Small intestine (tissue), 7 donors: ENCODE results near the gene SH3BP5. TPM values are rescaled to one million over a fixed set of nuclear protein-coding genes. Genes with fewer than 3 reads are reported as not detected.

Experiments
- DNase-seq, 2 donors: peaks; one replicate each; pipeline versions ENCODE4 v3.0.0 to v3.0.0-alpha.2; 2013
- FAIRE-seq: peaks from 2 replicates; lab custom pipeline; 2012; peaks lifted over from hg19 to GRCh38; lab: Jason Lieb, UNC
- H3K27ac ChIP-seq, 3 donors: one replicate each; pipeline ENCODE4 v1.5.1; 2013; ENCODE audit warnings: low read length in 2 of 3, mild to moderate bottlenecking in 2 of 3, control low read depth in 1 of 3, inconsistent platforms in 1 of 3, low read depth in 1 of 3, moderate library complexity in 1 of 3
- H3K27me3 ChIP-seq, 3 donors: one replicate each; pipeline ENCODE4 v1.6.1; 2013; ENCODE audit warnings: low read length in 3 of 3, inconsistent platforms in 1 of 3; ENCODE audit not compliant: control insufficient read depth in 3 of 3, insufficient read depth in 3 of 3
- H3K36me3 ChIP-seq, 3 donors: one replicate each; pipeline ENCODE4 v1.6.1; 2013; ENCODE audit warnings: low read length in 3 of 3, inconsistent platforms in 1 of 3, low read depth in 1 of 3, mild to moderate bottlenecking in 1 of 3, moderate library complexity in 1 of 3; ENCODE audit not compliant: control insufficient read depth in 3 of 3, insufficient read depth in 2 of 3
- H3K4me1 ChIP-seq, 3 donors: one replicate each; pipeline ENCODE4 v1.6.1; 2013; ENCODE audit warnings: low read length in 2 of 3, inconsistent platforms in 1 of 3, low read depth in 1 of 3, mild to moderate bottlenecking in 1 of 3, moderate library complexity in 1 of 3; ENCODE audit not compliant: control insufficient read depth in 3 of 3, insufficient read depth in 2 of 3
- H3K4me3 ChIP-seq, 3 donors: one replicate each; pipeline ENCODE4 v1.5.1; 2013; ENCODE audit warnings: low read length in 3 of 3, control low read depth in 1 of 3, inconsistent platforms in 1 of 3, low read depth in 1 of 3, mild to moderate bottlenecking in 1 of 3, moderate library complexity in 1 of 3
- H3K9me3 ChIP-seq, 2 donors: one replicate each; pipeline ENCODE4 v1.6.1; 2013; ENCODE audit warnings: low read depth in 1 of 2, low read length in 1 of 2; ENCODE audit not compliant: control insufficient read depth in 2 of 2, insufficient read depth in 1 of 2
- WGBS, 3 donors: extraction: QIAGEN DNeasy Blood & Tissue Kit; methylation state at CpG; one replicate each; pipeline ENCODE4 v1.1.7; 2013; 5-methylcytosine and 5-hydroxymethylcytosine counted together
- polyA plus RNA-seq, 4 donors: library from polyadenylated mRNA; stranded (reverse) in 3 of 4; unstranded in 1 of 4; fragments of 200-250 nt in 3 of 4; fragments of 120-200 nt in 1 of 4; gene quantifications; one replicate each; pipeline versions ENCODE4 v1.2.1 to v1.2.3, GENCODE V29; 2013
- donor health status: healthy with polysubstance abuse.
- donor health status: control.
- donor health status: control.
- donor health status: Bipolar disorder and iron deficiency.
- donor health status: healthy.

SH3BP5 gene
- polyA plus RNA-seq, 4 donors, result 4.9 to 24.0 (median 10.1) TPM

DNA sequence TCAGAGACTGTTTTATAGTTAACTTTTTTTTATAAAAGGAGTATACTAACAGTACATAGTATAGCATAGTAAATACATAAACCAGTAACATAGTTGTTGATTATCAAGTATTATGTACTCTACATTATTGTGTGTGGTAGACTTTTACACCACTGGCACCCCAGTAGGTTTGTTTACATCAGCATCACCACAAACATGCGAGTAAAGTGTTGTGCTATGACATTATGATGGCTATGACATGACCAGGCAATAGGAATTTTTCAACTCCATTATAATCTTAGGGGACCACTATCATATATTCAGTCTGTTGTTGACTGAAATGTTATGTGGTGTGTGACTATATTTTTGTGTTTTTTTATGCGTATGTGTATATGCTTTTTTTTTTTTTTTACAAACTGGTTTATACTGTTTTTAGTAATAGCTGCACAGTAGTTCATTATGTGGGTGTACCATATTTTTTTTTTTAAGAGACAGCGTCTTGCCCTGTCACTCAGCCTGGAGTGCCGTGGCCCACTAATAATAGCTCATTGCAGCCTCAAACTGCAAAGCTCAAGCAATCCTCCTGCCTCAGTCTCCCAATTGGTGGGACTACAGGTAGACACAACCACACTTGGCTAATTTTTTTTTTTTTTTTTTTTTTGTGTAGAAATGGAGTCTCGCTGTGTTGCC is 124.4 kb downstream of the SH3BP5 start:
- DNase-seq, result no peak
- Histone ChIP-seq H3K4me1 (peaks cover 0 to 6% (median 6%) of the 10 kb centered on the region in 3 donors), H3K27me3 (no peaks in the 10 kb centered on the region), H3K4me3 (peak overlapping the region in 2 of 3 donors; percentile 15 to 78), H3K27ac (no peak overlapping the region), H3K36me3 (peaks cover 0 to 16% (median 0%) of the 10 kb centered on the region in 3 donors), H3K9me3 (no peaks in the 10 kb centered on the region)
- FAIRE-seq, result no peak
- 60 to 70% (median 66%) methylated on average over 5 of the region's 5 CpGs for WGBS, 3 donors

DNA sequence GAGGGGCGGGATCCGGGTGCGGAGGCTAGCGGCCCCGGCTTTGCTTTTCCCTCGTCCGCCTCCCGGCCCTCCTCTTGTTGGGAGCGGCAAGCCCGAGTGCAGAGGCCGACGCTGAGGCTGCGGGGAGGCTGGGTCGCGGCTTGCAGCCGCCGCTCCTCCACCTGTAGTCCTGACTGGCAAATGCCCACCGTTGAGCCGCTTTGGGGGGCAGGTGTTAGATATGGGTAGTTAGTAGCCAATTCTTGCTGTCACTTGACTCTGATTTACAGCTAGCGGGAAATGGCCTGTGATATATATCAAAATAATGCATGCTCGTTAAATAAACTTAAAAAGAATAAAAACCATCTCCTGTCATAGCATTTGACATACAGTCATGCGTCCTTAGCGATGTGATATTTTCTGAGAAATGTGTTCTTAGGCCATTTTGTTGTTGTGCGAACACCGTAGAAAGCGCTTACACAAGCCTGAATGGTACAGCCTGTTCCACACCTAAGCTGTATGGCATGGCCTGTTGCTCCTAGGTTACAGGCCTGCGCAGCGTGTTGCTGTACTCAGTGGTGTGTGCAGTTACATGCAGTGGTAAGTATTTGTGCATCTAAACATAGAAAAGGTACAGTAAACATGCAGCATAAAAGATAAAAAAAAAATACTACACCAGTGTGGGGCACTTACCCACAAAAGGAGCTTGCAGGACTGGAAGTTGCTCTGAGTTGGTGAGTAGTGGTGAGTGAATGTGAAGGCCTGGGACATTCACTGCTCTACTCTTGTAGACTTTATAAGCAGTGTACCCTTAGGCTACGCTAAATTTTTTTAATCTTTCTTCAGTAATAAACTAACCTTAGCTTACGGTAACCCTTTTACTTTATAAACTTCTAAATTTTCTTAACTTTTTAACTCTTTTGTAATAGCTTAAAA is 125.5 kb downstream of the SH3BP5 start:
- Histone ChIP-seq H3K4me3 (peak overlapping the region; percentile 78 to 97 (median 95)), H3K9me3 (no peaks in the 10 kb centered on the region), H3K4me1 (peaks cover 0 to 6% (median 6%) of the 10 kb centered on the region in 3 donors), H3K36me3 (peaks cover 0 to 16% (median 0%) of the 10 kb centered on the region in 3 donors), H3K27ac (peak overlapping the region; percentile 92 to 98 (median 97)), H3K27me3 (no peaks in the 10 kb centered on the region)
- DNase-seq, result peak; percentile 66 to 67
- no peak for FAIRE-seq
- WGBS, 3 donors, result 1 to 4% (median 4%) methylated on average over 22 to 30 of the region's 30 CpGs

DNA sequence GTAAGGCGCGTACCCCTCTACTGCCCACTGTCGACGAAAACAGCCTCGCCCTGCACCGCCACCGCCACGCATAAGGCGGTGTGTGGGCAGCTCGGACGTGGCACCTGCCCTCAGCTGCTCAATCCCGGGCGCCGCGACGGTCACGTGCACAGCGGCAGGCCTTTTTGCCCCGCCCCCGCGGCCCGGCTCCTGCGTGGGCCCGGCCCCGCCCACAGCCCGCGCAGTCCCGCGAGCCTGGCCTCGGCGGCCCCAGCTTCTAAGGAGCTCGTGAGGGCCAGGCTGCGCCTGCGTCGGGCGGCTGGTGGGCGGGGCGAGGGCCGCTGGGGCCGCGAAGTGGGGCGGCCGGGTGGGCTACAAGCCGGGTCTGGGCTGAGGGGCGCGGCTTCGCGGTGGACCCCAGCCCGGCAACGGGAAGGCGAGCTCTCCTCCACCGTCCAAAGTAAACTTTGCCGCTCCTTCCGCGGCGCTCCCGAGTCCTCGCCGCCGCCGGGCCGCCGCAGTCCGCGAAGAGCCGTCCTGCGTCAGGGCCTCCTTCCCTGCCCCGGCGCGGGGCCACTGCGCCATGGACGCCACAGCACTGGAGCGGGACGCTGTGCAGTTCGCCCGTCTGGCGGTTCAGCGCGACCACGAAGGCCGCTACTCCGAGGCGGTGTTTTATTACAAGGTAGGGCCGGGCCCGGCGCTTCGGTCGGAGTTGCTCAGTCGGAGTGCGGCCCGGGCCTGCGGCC is 126.3 kb downstream of the SH3BP5 start, which contains the start of gene CAPN7:
TSS of gene CAPN7 (plus strand) at position 313 of the 728 bp plus-strand sequence. CDS start at position 563, 250 bp downstream.
- peak within 1 kb of the TSS; percentile 92 to 98 (median 97) for H3K27ac ChIP-seq
- H3K27me3 ChIP-seq, result no peaks in the 10 kb centered on the region
- no peak for FAIRE-seq
- 0 to 1% (median 0%) methylated on average over 59 to 92 of the region's 92 CpGs for WGBS, 3 donors
- H3K9me3 ChIP-seq, result no peaks in the 10 kb centered on the region
- DNase-seq, result peak; percentile 96 to 98
- peaks cover 0 to 13% (median 0%) of the 10 kb centered on the region in 3 donors for H3K36me3 ChIP-seq
- H3K4me1 ChIP-seq, result peaks cover 0 to 6% (median 6%) of the 10 kb centered on the region in 3 donors
- peak within 1 kb of the TSS; percentile 78 to 97 (median 95) for H3K4me3 ChIP-seq

DNA sequence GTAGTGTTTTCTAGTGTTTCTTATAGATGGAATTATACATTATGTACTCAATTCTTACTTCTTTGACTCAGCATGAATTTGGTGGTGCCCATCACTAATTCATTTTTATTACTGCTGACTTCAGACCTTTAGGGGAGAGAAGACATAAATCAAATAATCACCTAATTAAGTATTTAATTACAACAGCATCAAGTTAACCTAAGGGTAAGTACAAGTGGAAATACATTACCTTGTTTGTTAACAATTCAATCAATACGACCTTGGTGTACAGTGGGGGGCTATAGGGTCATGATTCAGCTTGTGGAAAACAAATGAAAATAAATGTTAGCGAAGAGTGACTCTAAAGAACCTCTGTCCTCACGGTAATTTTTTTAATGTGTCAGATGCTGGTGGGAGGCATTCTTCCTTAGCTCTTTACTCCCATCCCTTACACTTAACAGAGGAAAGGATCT is 126.9 kb downstream of the SH3BP5 start:
- H3K27me3 ChIP-seq, result no peaks in the 10 kb centered on the region
- peak overlapping the region; percentile 36 to 95 (median 74) for H3K4me3 ChIP-seq

More for the DNA sequence above, 126.9 kb downstream of the SH3BP5 start:
- H3K36me3 ChIP-seq, result peaks cover 0 to 12% (median 0%) of the 10 kb centered on the region in 3 donors
- WGBS, 3 donors, result 0 to 5% (median 1%) methylated on average over 3 of the region's 3 CpGs
- no peaks in the 10 kb centered on the region for H3K9me3 ChIP-seq
- peaks cover 0 to 6% (median 6%) of the 10 kb centered on the region in 3 donors for H3K4me1 ChIP-seq
- DNase-seq (no peak), FAIRE-seq (no peak)
- peak overlapping the region; percentile 77 to 89 (median 85) for H3K27ac ChIP-seq

Other genes with a start within 250 kb of the SH3BP5 start
- 10 to 100 TPM in 1 of 4 donors, 1 to 10 TPM in 3; 4.5 to 17.2 (median 6.6) TPM for gene RBSN, start 233.4 kb downstream of the SH3BP5 start, polyA plus RNA-seq
- 10 to 100 TPM; 12.3 to 49.3 (median 13.4) TPM for gene CAPN7, start 126.3 kb downstream of the SH3BP5 start, polyA plus RNA-seq
- gene METTL6, start 95.0 kb upstream of the SH3BP5 start, polyA plus RNA-seq, result 10 to 100 TPM in 1 of 4 donors, 1 to 10 TPM in 3; 6.8 to 17.3 (median 8.1) TPM
- gene EAF1, start 95.0 kb upstream of the SH3BP5 start, polyA plus RNA-seq, result 10 to 100 TPM in 1 of 4 donors, 1 to 10 TPM in 3; 5.9 to 19.8 (median 9.6) TPM
- gene COLQ, start 189.1 kb upstream of the SH3BP5 start, polyA plus RNA-seq, result 1 to 10 TPM in 3 of 4 donors, under 1 TPM in 1; 0.81 to 3.6 (median 2.0) TPM